H1 (cell line): ENCODE measurements around the gene CSNK2B. TPM values are rescaled to one million over a fixed set of nuclear protein-coding genes. Genes with fewer than 3 reads are reported as not detected.
A peak's percentile ranks its signal among the peaks of the same experiment; 100 is the strongest.

Experiments
- ASH2L ChIP-seq: fragments of 200-600, 300-600 bp; sonication (generic); IDR thresholded peaks from one replicate; pipeline ENCODE4 v1.7.1; 2017; ENCODE audit warnings: low read length
- CBX8 ChIP-seq: fragments of 300-800, 300-1000 bp; sonication (generic); IDR thresholded peaks from 2 replicates; pipeline ENCODE4 v1.7.1; 2016; ENCODE audit warnings: low read depth, low read length, borderline replicate concordance
- FOSL1 ChIP-seq: IDR thresholded peaks from 2 replicates; pipeline ENCODE4 v1.6.1; 2011; ENCODE audit warnings: mild to moderate bottlenecking, low read depth, low read length, moderate library complexity; ENCODE audit not compliant: insufficient read depth
- POLR2A ChIP-seq, 2 experiments: IDR thresholded peaks; 1 replicate in 1 of 2; 2 replicates in 1 of 2; pipeline ENCODE4 v1.6.1; 2011; ENCODE audit warnings: low read depth in 2 of 2, low read length in 2 of 2, mild to moderate bottlenecking in 2 of 2; ENCODE audit errors: control extremely low read depth in 1 of 2
- SIX5 ChIP-seq: IDR thresholded peaks from 2 replicates; pipeline ENCODE4 v1.6.1; 2011; ENCODE audit warnings: mild to moderate bottlenecking, low read depth, low read length
- SP2 ChIP-seq: IDR thresholded peaks from 2 replicates; pipeline ENCODE4 v1.6.1; 2012; ENCODE audit warnings: mild to moderate bottlenecking, low read length, inconsistent platforms
- polyA plus RNA-seq, 7 experiments: library from polyadenylated mRNA; depleted of rRNA in 3 of 7; stranded (reverse) in 5 of 7; unstranded in 2 of 7; fragments of >200 nt in 5 of 7; fragments of 200-250 nt in 2 of 7; gene quantifications; 1 replicate in 5 of 7; 2 replicates in 1 of 7; 4 replicates in 1 of 7; pipeline versions ENCODE4 v1.2.1 to v1.2.3, GENCODE V29; 2011 to 2013; ENCODE audit warnings: missing spikeins in 2 of 7, mixed read lengths in 2 of 7
- total RNA-seq: library from RNA; stranded (reverse); fragmentation: NEBNext Ultra II Directional; extraction: Animal tissue kit (Norgen Biotek cat#: 25700); gene quantifications from 2 replicates; pipeline ENCODE4 v1.2.1, GENCODE V29; 2021

Gene CSNK2B
- total and polyA plus RNA-seq, 2 of the 8 experiments (the other 6 are each of a cell fraction or from before 2014, with no cell fraction given) = 169 to 208 TPM

DNA sequence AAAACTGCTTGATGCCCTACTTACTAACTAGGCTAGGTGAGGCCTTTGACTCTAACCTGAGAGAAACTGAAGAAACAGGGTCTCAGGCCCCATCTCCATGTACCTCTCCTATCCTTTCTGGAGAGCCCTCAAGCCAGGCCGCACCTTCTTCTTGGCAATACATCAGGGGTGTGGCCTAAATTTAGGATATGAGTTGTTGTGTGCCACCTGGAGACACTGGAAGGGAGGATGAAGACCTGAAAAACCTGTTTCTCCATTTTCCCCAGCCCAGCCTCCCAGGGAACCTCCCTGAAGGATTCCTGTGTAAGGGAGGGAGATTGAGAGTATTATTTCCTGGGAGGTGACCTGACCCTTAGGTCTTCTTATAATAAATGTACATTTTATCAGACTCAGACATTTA is 52.4 kb downstream of the CSNK2B start (continued):
- TF ChIP-seq FOSL1 (no peak), SIX5 (no peak), SP2 (no peak), CBX8 (no peak), POLR2A (IDR thresholded peaks at IDR 0.05; ENCODE audit: control extremely low read depth in 1 of 2, low read depth in 2 of 2, low read length in 2 of 2) (no peak), ASH2L (peak; percentile 43)
